ENCODE measurements around the gene NEURL1B.

NEURL1B gene

GRCh38 chr5:172732201-172732865 is 91.3 kb downstream of the NEURL1B start:
- CTCF ChIA-PET = interaction anchor here (1.8 to 2.2 kb wide), 2 partner anchors 17 to 39 kb away, joined by 6 to 8 read pairs; partner anchors contain the start of gene DUSP1
- DNase-seq (ENCODE audit: extremely low spot score) = no peak
- TF ChIP-seq BHLHE40 (IDR thresholded peaks at IDR 0.05; ENCODE audit: borderline replicate concordance) (no peak), FOXA1 (IDR thresholded peaks at IDR 0.05) (no peak), NFRKB (IDR thresholded peaks at IDR 0.05) (no peak), FOXK2 (IDR thresholded peaks at IDR 0.05) (no peak), LEF1 (IDR thresholded peaks at IDR 0.05; ENCODE audit: borderline replicate concordance) (no peak), SUZ12 (IDR thresholded peaks at IDR 0.05) (no peak), SP1 (IDR thresholded peaks at IDR 0.05) (no peak), PKNOX1 (IDR thresholded peaks at IDR 0.05) (no peak), FOXM1 (IDR thresholded peaks at IDR 0.05; ENCODE audit: borderline replicate concordance) (no peak), L3MBTL2 (conservative IDR thresholded peaks at IDR 0.05) (no peak)
- POLR2A ChIA-PET = interaction anchor here (0.5 to 4.8 kb wide), 3 partner anchors 25 to 61 kb away, joined by 3 to 32 read pairs (median 3); partner anchors contain the start of gene DUSP1

GRCh38 chr5:172733131-172733973 is 92.3 kb downstream of the NEURL1B start:
- POLR2A ChIA-PET = interaction anchor here (0.9 to 4.8 kb wide), 2 partner anchors 38 to 62 kb away, joined by 3 to 32 read pairs; partner anchors contain the start of gene DUSP1
- DNase-seq (ENCODE audit: extremely low spot score) = no peak
- TF ChIP-seq FOXA1 (IDR thresholded peaks at IDR 0.05) (no peak), PKNOX1 (IDR thresholded peaks at IDR 0.05) (no peak), HDGF (IDR thresholded peaks at IDR 0.05; ENCODE audit: borderline replicate concordance) (no peak), CTBP1 (IDR thresholded peaks at IDR 0.05; ENCODE audit: borderline replicate concordance) (no peak), TARDBP (IDR thresholded peaks at IDR 0.05) (no peak), NFRKB (IDR thresholded peaks at IDR 0.05) (no peak), SUZ12 (IDR thresholded peaks at IDR 0.05) (no peak), BHLHE40 (IDR thresholded peaks at IDR 0.05; ENCODE audit: borderline replicate concordance) (no peak), ARNT (IDR thresholded peaks at IDR 0.05) (no peak), L3MBTL2 (conservative IDR thresholded peaks at IDR 0.05) (no peak), LEF1 (IDR thresholded peaks at IDR 0.05; ENCODE audit: borderline replicate concordance) (no peak), ELF4 (IDR thresholded peaks at IDR 0.05) (no peak), SP1 (IDR thresholded peaks at IDR 0.05) (no peak), ZNF384 (IDR thresholded peaks at IDR 0.05) (no peak), FOXK2 (IDR thresholded peaks at IDR 0.05) (no peak), FOXM1 (IDR thresholded peaks at IDR 0.05; ENCODE audit: borderline replicate concordance) (no peak)
- CTCF ChIA-PET = interaction anchor here (0.5 to 2.2 kb wide), 5 partner anchors 16 to 38 kb away, joined by 3 to 8 read pairs (median 4); partner anchors contain the start of gene DUSP1

- POLR2A ChIA-PET = interaction anchor here (4.8 kb wide), 1 partner anchor 37 kb away, joined by 32 read pairs; the partner anchor contains the start of gene DUSP1
- no peak for TF ChIP-seq HDGF (IDR thresholded peaks at IDR 0.05; ENCODE audit: borderline replicate concordance)
- no peak for TF ChIP-seq LEF1 (IDR thresholded peaks at IDR 0.05; ENCODE audit: borderline replicate concordance)
- no peak for TF ChIP-seq FOXA1 (IDR thresholded peaks at IDR 0.05)
- no peak for TF ChIP-seq PKNOX1 (IDR thresholded peaks at IDR 0.05)
- TF ChIP-seq TARDBP (IDR thresholded peaks at IDR 0.05) = no peak
- TF ChIP-seq ZNF384 (IDR thresholded peaks at IDR 0.05) = no peak
- TF ChIP-seq BHLHE40 (IDR thresholded peaks at IDR 0.05; ENCODE audit: borderline replicate concordance) = no peak
- TF ChIP-seq ELF4 (IDR thresholded peaks at IDR 0.05) = no peak
- TF ChIP-seq NFRKB (IDR thresholded peaks at IDR 0.05) = no peak
- TF ChIP-seq SUZ12 (IDR thresholded peaks at IDR 0.05) = no peak
- no peak for TF ChIP-seq CTBP1 (IDR thresholded peaks at IDR 0.05; ENCODE audit: borderline replicate concordance)
- TF ChIP-seq FOXM1 (IDR thresholded peaks at IDR 0.05; ENCODE audit: borderline replicate concordance) = no peak
- TF ChIP-seq FOXK2 (IDR thresholded peaks at IDR 0.05) = no peak
- TF ChIP-seq L3MBTL2 (conservative IDR thresholded peaks at IDR 0.05) = no peak
- CTCF ChIA-PET = interaction anchor here (1.1 to 2.2 kb wide), 3 partner anchors 19 to 37 kb away, joined by 4 to 8 read pairs (median 6); partner anchors contain the start of gene DUSP1
- no peak for DNase-seq (ENCODE audit: extremely low spot score)
Measured at GRCh38 chr5:172733974-172734346, 92.9 kb downstream of the NEURL1B start.

- ChIA-PET POLR2A (interaction anchor here (4.8 kb wide), 1 partner anchor 36 kb away, joined by 32 read pairs; the partner anchor contains the start of gene DUSP1), CTCF (interaction anchor here (0.7 kb wide), 1 partner anchor 18 kb away, joined by 3 read pairs; no protein-coding TSS in a partner anchor)
- DNase-seq (ENCODE audit: extremely low spot score) = no peak
- TF ChIP-seq FOXM1 (IDR thresholded peaks at IDR 0.05; ENCODE audit: borderline replicate concordance) (no peak), ARNT (IDR thresholded peaks at IDR 0.05) (no peak), FOXK2 (IDR thresholded peaks at IDR 0.05) (no peak), NFRKB (IDR thresholded peaks at IDR 0.05) (no peak), SP1 (IDR thresholded peaks at IDR 0.05) (no peak), LEF1 (IDR thresholded peaks at IDR 0.05; ENCODE audit: borderline replicate concordance) (no peak), L3MBTL2 (conservative IDR thresholded peaks at IDR 0.05) (no peak), HDGF (IDR thresholded peaks at IDR 0.05; ENCODE audit: borderline replicate concordance) (no peak), PKNOX1 (IDR thresholded peaks at IDR 0.05) (no peak)
Measured at GRCh38 chr5:172735141-172735831, 94.2 kb downstream of the NEURL1B start.

Data from HEK293T (cell line).